Esophagus squamous epithelium (tissue), 5 donors: Measurements from ENCODE around the gene THEM4. TPM values are rescaled to one million over a fixed set of nuclear protein-coding genes. Genes with fewer than 3 reads are reported as not detected.
A peak's percentile ranks its signal among the peaks of the same experiment; 100 is the strongest.

Source experiments
- DNase-seq: peaks from one replicate; lab custom pipeline; 2025; lab: John Stamatoyannopoulos, UW
- H3K27ac ChIP-seq, 4 donors: fragments of 200-600 bp; sonication (generic); one replicate each; pipeline ENCODE4 v1.5.1; 2016 to 2019; ENCODE audit warnings: mild to moderate bottlenecking in 1 of 4
- H3K27me3 ChIP-seq, 4 donors: fragments of 200-600 bp; sonication (generic); 1 replicate in 3 of 4; 2 replicates in 1 of 4; pipeline versions ENCODE4 v1.5.1 to v1.6.0; 2017 to 2021; ENCODE audit warnings: antibody characterized with exemption in 1 of 4
- H3K36me3 ChIP-seq, 3 donors: fragments of 200-600 bp; sonication (generic); one replicate each; pipeline ENCODE4 v1.5.1; 2016 to 2019
- H3K4me1 ChIP-seq, 3 donors: fragments of 200-600 bp; sonication (generic); one replicate each; pipeline ENCODE4 v1.5.1; 2017 to 2019
- H3K4me3 ChIP-seq, 4 donors: fragments of 200-600 bp; sonication (generic); 1 replicate in 3 of 4; 2 replicates in 1 of 4; pipeline ENCODE4 v1.5.1; 2016 to 2019; ENCODE audit warnings: mild to moderate bottlenecking in 2 of 4, moderate library complexity in 1 of 4
- H3K9me3 ChIP-seq, 3 donors: fragments of 200-600 bp; sonication (generic); one replicate each; pipeline ENCODE4 v1.5.1; 2016 to 2019
- CTCF ChIP-seq, 6 experiments: fragments of 450-650 bp in 4 of 6; fragments of 200-600 bp in 2 of 6; sonication (generic) in 2 of 6; IDR thresholded peaks; one replicate each; pipeline ENCODE4 v1.5.1; 2016 to 2019; ENCODE audit warnings: antibody characterized with exemption in 6 of 6, mild to moderate bottlenecking in 4 of 6, moderate library complexity in 4 of 6
- POLR2A ChIP-seq, 4 donors: fragments of 450-650 bp; IDR thresholded peaks; one replicate each; pipeline ENCODE4 v1.6.1; 2017; ENCODE audit warnings: antibody characterized with exemption in 4 of 4, mild to moderate bottlenecking in 4 of 4, moderate library complexity in 3 of 4
- WGBS, 2 donors: methylation state at CpG; one replicate each; pipeline ENCODE4 v1.1.5; 2018; 5-methylcytosine and 5-hydroxymethylcytosine counted together
- intact Hi-C: fragments of 100-400 bp; cut with DNase I; formaldehyde crosslinking; loops from one replicate; pipeline ENCODE4 v1.15.0; 2022
- total RNA-seq, 4 donors: library from RNA; depleted of rRNA; stranded (reverse); fragments of >200 nt; gene quantifications; one replicate each; pipeline ENCODE4 v1.1.0, GENCODE V29; 2016
- donor health status: DM: yes; HTN: yes; CAD: no.

THEM4 gene
- total RNA-seq, 4 donors from 2014 or later: 3.5 to 14.3 (median 12.3) TPM

GRCh38 chr1:151830055-151830454 is 79.3 kb downstream of the THEM4 start:
- intact Hi-C loops: no loop called here
- TF ChIP-seq POLR2A (IDR thresholded peaks at IDR 0.05): no peak
- TF ChIP-seq CTCF (IDR thresholded peaks at IDR 0.05): no peak
- H3K9me3 ChIP-seq: no peaks in the 10 kb centered on the region
- no peaks in the 10 kb centered on the region for H3K36me3 ChIP-seq
- no peak for DNase-seq
- 57 to 69% methylated on average over 2 to 4 of the region's 6 CpGs for WGBS, 2 donors
- H3K4me1 ChIP-seq: peaks cover 14 to 60% (median 16%) of the 10 kb centered on the region in 3 donors
- H3K27me3 ChIP-seq: peaks cover 0 to 7% (median 0%) of the 10 kb centered on the region in 4 donors
- H3K27ac ChIP-seq: peak overlapping the region in 2 of 4 donors; percentile 31 to 36
- no peak overlapping the region for H3K4me3 ChIP-seq

- Histone ChIP-seq H3K4me1 (peaks cover 14 to 60% (median 16%) of the 10 kb centered on the region in 3 donors), H3K36me3 (no peaks in the 10 kb centered on the region), H3K27ac (peak overlapping the region in 3 of 4 donors; percentile 7 to 70 (median 36)), H3K9me3 (no peaks in the 10 kb centered on the region), H3K27me3 (peaks cover 0 to 7% (median 0%) of the 10 kb centered on the region in 4 donors), H3K4me3 (no peak overlapping the region)
- DNase-seq: no peak
- intact Hi-C loops: no loop called here
- 35 to 41% methylated on average over 3 to 4 of the region's 4 CpGs for WGBS, 2 donors
- TF ChIP-seq POLR2A (IDR thresholded peaks at IDR 0.05): no peak
- TF ChIP-seq CTCF (IDR thresholded peaks at IDR 0.05): no peak
These were observed 79.8 kb downstream of the THEM4 start for GRCh38 chr1:151829352-151830046.

GRCh38 chr1:151828921-151829320 is 80.4 kb downstream of the THEM4 start:
- H3K4me1 ChIP-seq: peaks cover 14 to 60% (median 16%) of the 10 kb centered on the region in 3 donors
- no peaks in the 10 kb centered on the region for H3K9me3 ChIP-seq
- 5 to 6% methylated on average over 10 to 12 of the region's 12 CpGs for WGBS, 2 donors
- H3K4me3 ChIP-seq: no peak overlapping the region
- no peak for DNase-seq
- TF ChIP-seq POLR2A (IDR thresholded peaks at IDR 0.05) (no peak), CTCF (IDR thresholded peaks at IDR 0.05) (no peak)
- intact Hi-C loops: no loop called here
- H3K36me3 ChIP-seq: no peaks in the 10 kb centered on the region
- peak overlapping the region in 2 of 4 donors; percentile 36 to 70 for H3K27ac ChIP-seq
- H3K27me3 ChIP-seq: peaks cover 0 to 7% (median 0%) of the 10 kb centered on the region in 4 donors

GRCh38 chr1:151827853-151828252 is 81.5 kb downstream of the THEM4 start:
- H3K4me3 ChIP-seq: no peak overlapping the region
- no peaks in the 10 kb centered on the region for H3K9me3 ChIP-seq
- peaks cover 14 to 50% (median 16%) of the 10 kb centered on the region in 3 donors for H3K4me1 ChIP-seq
- peaks cover 0 to 12% (median 0%) of the 10 kb centered on the region in 4 donors for H3K27me3 ChIP-seq
- peak overlapping the region in 1 of 4 donors; percentile 21 for H3K27ac ChIP-seq
- TF ChIP-seq CTCF (IDR thresholded peaks at IDR 0.05) (no peak), POLR2A (IDR thresholded peaks at IDR 0.05) (no peak)
- intact Hi-C loops: no loop called here
- H3K36me3 ChIP-seq: no peaks in the 10 kb centered on the region
- WGBS, 2 donors: 67% methylated on average over 2 of the region's 9 CpGs; no CpG with 5 or more reads in 1 of the 2 donors
- no peak for DNase-seq
